Calu3 (cell line): ENCODE results near the gene ZKSCAN4. TPM values are rescaled to one million over a fixed set of nuclear protein-coding genes. Genes with fewer than 3 reads are reported as not detected.

ENCODE experiments used
- BruUV-seq: library from RNA; stranded (reverse); fragments of 400-500 nt; replicated peaks from 2 replicates; lab custom pipeline; 2021; lab: Mats Ljungman, UMichigan
- CTCF ChIA-PET: fragments of 300-600 bp; sonication (Branson Sonifier 250); formaldehyde crosslinking; loops from one replicate; lab custom pipeline; 2022; ENCODE audit warnings: antibody characterized with exemption; lab: Charles Lee
- DNase-seq: peaks from one replicate; pipeline ENCODE4 v3.0.0; 2022
- H3K27ac Mint-ChIP-seq: one replicate; pipeline ENCODE4 v1.8.0; 2022; ENCODE audit warnings: mixed read lengths; ENCODE audit not compliant: unreplicated experiment
- H3K27me3 Mint-ChIP-seq: one replicate; pipeline ENCODE4 v1.8.0; 2022; ENCODE audit warnings: mixed read lengths; ENCODE audit not compliant: unreplicated experiment
- H3K36me3 Mint-ChIP-seq: one replicate; pipeline ENCODE4 v1.8.0; 2022; ENCODE audit warnings: mild to moderate bottlenecking, moderate library complexity, mixed read lengths; ENCODE audit not compliant: insufficient read depth, unreplicated experiment
- H3K4me1 Mint-ChIP-seq: one replicate; pipeline ENCODE4 v1.8.0; 2022; ENCODE audit warnings: mild to moderate bottlenecking, low read depth, mixed read lengths; ENCODE audit not compliant: unreplicated experiment
- H3K4me3 Mint-ChIP-seq: one replicate; pipeline ENCODE4 v1.8.0; 2022; ENCODE audit warnings: mild to moderate bottlenecking, low read depth, moderate library complexity, mixed read lengths; ENCODE audit not compliant: unreplicated experiment
- H3K9me3 Mint-ChIP-seq: one replicate; pipeline ENCODE4 v1.8.0; 2022; ENCODE audit warnings: low read depth, mixed read lengths; ENCODE audit not compliant: unreplicated experiment
- CTCF ChIP-seq: fragments of 200-600 bp; IDR thresholded peaks from one replicate; pipeline ENCODE4 v1.8.0; 2022; ENCODE audit warnings: antibody characterized with exemption; ENCODE audit not compliant: unreplicated experiment
- intact Hi-C: fragments of 100-400 bp; cut with micrococcal nuclease; formaldehyde crosslinking; loops from one replicate; pipeline ENCODE4 v1.10.0; 2022; ENCODE audit not compliant: unreplicated experiment
- total RNA-seq: library from RNA; stranded (reverse); gene quantifications from 2 replicates; pipeline ENCODE4 v1.2.3, GENCODE V29; 2022

The ZKSCAN4 gene
- total RNA-seq, 1 experiment from 2014 or later: 6.7 TPM

DNA sequence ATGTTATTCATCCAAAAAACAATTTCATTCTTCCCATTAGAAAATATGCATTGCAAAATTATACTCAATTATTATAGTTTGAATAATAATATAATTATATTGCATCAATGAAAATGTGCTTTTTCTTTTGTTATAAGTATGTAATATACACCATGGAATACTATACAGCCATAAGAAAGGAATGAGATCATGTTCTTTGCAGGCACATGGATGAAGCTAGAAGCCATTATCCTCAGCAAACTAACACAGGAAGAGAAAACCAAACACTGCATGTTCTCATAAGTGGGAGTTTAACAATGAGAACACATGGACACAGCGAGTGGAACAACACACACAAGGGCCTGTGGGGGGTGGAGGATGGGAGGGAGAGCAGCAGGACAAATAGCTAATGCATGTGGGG lies 5.0 kb upstream of the ZKSCAN4 start:
- DNase-seq: no peak
- BruUV-seq: no TSS peak
- Mint-ChIP-seq H3K27ac (no peak overlapping the region), H3K4me3 (no peak overlapping the region), H3K4me1 (peaks cover 10% of the 10 kb centered on the region), H3K36me3 (peaks cover 2% of the 10 kb centered on the region), H3K27me3 (peaks cover 29% of the 10 kb centered on the region), H3K9me3 (peaks cover 4% of the 10 kb centered on the region)
- no peak for TF ChIP-seq CTCF
- CTCF ChIA-PET: no interaction called here
- intact Hi-C loops: loop anchor here (10.0 kb wide), 1 partner anchor 328 kb away; a partner anchor contains a TSS

DNA sequence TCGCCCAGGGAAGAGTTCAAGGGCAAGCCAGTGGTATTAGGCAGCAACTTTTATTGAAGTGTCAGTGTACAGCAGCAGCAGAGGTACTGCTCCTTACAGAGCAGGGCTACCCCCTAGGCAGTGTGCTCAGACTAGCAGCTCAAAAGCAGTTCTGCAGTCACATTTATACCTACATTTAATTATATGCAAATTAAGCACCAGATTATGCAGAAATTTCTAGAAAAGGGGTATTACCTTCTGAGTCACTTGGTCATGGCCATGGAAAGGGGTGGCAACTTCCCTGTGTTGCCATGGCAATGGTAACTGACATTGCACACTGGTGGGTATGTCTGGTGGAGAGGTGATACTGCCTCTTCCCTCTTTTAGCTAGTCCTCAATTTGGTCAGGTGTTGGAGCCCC lies 2.1 kb upstream of the ZKSCAN4 start:
- Mint-ChIP-seq H3K27me3 (no peaks in the 10 kb centered on the region), H3K4me1 (peaks cover 10% of the 10 kb centered on the region), H3K4me3 (no peak overlapping the region), H3K9me3 (peaks cover 4% of the 10 kb centered on the region), H3K27ac (no peak overlapping the region), H3K36me3 (peaks cover 16% of the 10 kb centered on the region)
- no TSS peak for BruUV-seq
- no peak for DNase-seq
- TF ChIP-seq CTCF: no peak
- CTCF ChIA-PET: interaction anchor here (1.3 to 2.4 kb wide), 2 partner anchors 13 to 102 kb away, joined by 3 to 22 read pairs; partner anchors contain the start of gene ZSCAN26
- intact Hi-C loops: loop anchor here (10.0 kb wide), 1 partner anchor 331 kb away; a partner anchor contains a TSS

DNA sequence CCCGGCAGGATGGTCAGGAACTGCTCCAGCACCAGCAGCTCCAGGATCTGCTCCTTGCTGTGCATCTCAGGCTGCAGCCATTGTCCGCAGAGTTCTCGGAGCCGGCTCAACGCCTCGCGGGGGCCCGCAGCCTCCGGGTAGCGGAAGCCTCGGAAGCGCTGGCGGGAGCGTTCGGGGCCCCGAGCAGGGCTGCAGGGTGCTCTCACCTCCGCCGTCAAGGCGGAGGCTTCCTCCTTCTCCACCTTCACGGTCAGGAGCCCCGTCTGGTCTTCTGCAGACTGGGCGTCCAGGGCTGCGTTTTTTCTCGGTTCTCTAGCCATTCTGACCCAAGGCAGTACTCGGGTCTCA lies 434 bp downstream of the ZKSCAN4 start:
- BruUV-seq: no TSS peak
- TF ChIP-seq CTCF: no peak
- peak overlapping the region; percentile 100 for H3K4me3 Mint-ChIP-seq
- peaks cover 16% of the 10 kb centered on the region for H3K36me3 Mint-ChIP-seq
- DNase-seq: peak; percentile 14
- intact Hi-C loops: loop anchor here (1.0 to 10.0 kb wide), 4 partner anchors 16 to 333 kb away; partner anchors contain the start of genes PGBD1, ZKSCAN8 and ZSCAN26
- peaks cover 10% of the 10 kb centered on the region for H3K4me1 Mint-ChIP-seq
- CTCF ChIA-PET: interaction anchor here (1.7 to 2.4 kb wide), 2 partner anchors 16 to 104 kb away, joined by 11 to 22 read pairs; partner anchors contain the start of gene ZSCAN26
- H3K27me3 Mint-ChIP-seq: no peaks in the 10 kb centered on the region
- H3K9me3 Mint-ChIP-seq: peaks cover 4% of the 10 kb centered on the region
- peak overlapping the region; percentile 64 for H3K27ac Mint-ChIP-seq

- BruUV-seq: TSS peak; percentile 30
- Mint-ChIP-seq H3K36me3 (peaks cover 16% of the 10 kb centered on the region), H3K4me3 (peak overlapping the region; percentile 100), H3K9me3 (peaks cover 4% of the 10 kb centered on the region), H3K27ac (no peak overlapping the region), H3K4me1 (peaks cover 10% of the 10 kb centered on the region), H3K27me3 (no peaks in the 10 kb centered on the region)
- intact Hi-C loops: loop anchor here (10.0 kb wide), 1 partner anchor 334 kb away; a partner anchor contains a TSS
- no peak for DNase-seq
- CTCF ChIA-PET: no interaction called here
- TF ChIP-seq CTCF: no peak
These were observed 1.3 kb downstream of the ZKSCAN4 start for GRCh38 chr6:28250747-28251146.
